Upper lobe of left lung (tissue), 4 donors: ENCODE measurements around the gene ZNF33A.

ENCODE experiments used
- EP300 ChIP-seq, 4 donors: sonication (generic); formaldehyde crosslinking; IDR thresholded peaks; one replicate each; pipeline ENCODE4 v1.5.1; 2017; ENCODE audit warnings: antibody characterized with exemption in 4 of 4, control low read depth in 2 of 4
- POLR2A ChIP-seq, 4 donors: fragments of 450-650 bp; IDR thresholded peaks; one replicate each; pipeline ENCODE4 v1.5.1; 2016 to 2017; ENCODE audit warnings: antibody characterized with exemption in 4 of 4, mild to moderate bottlenecking in 2 of 4
- TF ChIP-seq, protein P1 (sequence below), 6 experiments: fragments of 450-650 bp in 4 of 6; fragments of 200-600 bp in 2 of 6; sonication (generic) in 2 of 6; IDR thresholded peaks; one replicate each; pipeline ENCODE4 v1.5.1; 2016 to 2019; ENCODE audit warnings: antibody characterized with exemption in 6 of 6

DNA sequence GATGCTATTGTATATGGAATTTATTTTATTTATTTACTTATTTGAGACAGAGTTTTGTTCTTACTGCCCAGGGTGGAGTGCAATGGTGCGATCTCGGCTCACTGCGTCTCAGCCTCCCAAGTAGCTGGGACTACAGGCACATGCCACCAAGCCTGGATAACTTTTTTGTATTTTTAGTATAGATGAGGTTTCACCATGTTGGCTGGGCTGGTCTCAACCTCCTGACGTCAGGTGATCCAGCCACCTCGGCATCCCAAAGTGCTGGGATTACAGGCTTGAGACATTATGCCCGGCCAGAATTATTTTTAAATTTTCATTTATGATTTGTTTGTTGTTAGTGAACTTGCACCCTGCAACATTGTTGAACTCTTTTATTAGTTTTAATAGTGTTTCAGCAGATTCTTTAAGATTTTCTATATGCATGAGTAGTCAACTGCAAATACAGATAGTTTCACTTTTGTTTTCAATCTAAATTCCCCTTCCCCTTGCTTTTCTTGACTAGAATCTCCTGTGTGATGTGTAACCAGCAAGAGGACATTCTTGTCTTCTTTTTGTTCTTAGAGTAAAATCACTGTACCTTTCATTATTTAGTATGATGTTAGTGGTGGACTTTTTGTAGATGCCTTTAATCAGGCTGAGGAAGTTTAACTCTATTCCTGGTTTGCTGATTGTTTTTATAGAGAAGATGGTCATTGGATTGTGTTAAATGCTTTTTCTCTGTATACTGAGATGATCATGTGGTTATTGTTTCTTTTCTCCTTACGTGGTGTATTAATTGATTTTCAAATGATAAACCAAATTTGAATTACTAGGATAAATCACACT lies 27.8 kb downstream of the ZNF33A start:
- TF ChIP-seq, protein P1, sequence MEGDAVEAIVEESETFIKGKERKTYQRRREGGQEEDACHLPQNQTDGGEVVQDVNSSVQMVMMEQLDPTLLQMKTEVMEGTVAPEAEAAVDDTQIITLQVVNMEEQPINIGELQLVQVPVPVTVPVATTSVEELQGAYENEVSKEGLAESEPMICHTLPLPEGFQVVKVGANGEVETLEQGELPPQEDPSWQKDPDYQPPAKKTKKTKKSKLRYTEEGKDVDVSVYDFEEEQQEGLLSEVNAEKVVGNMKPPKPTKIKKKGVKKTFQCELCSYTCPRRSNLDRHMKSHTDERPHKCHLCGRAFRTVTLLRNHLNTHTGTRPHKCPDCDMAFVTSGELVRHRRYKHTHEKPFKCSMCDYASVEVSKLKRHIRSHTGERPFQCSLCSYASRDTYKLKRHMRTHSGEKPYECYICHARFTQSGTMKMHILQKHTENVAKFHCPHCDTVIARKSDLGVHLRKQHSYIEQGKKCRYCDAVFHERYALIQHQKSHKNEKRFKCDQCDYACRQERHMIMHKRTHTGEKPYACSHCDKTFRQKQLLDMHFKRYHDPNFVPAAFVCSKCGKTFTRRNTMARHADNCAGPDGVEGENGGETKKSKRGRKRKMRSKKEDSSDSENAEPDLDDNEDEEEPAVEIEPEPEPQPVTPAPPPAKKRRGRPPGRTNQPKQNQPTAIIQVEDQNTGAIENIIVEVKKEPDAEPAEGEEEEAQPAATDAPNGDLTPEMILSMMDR (IDR thresholded peaks at IDR 0.05), result no peak
- TF ChIP-seq EP300 (IDR thresholded peaks at IDR 0.05) (no peak), POLR2A (IDR thresholded peaks at IDR 0.05) (no peak)
